Keratinocyte (primary cell): ENCODE measurements around the gene SNX11.

ENCODE experiments used
- CTCF ChIP-seq, 3 experiments: IDR thresholded peaks in 1 of 3; conservative IDR thresholded peaks in 1 of 3; optimal IDR thresholded peaks in 1 of 3; 2 replicates in 2 of 3; 3 replicates in 1 of 3; pipeline versions ENCODE3 to v1.5.1; 2011; ENCODE audit warnings: low read length in 3 of 3, mild to moderate bottlenecking in 3 of 3, moderate library complexity in 2 of 3, control low read depth in 1 of 3, inconsistent platforms in 1 of 3; ENCODE audit not compliant: insufficient read depth in 2 of 3; ENCODE audit errors: extremely low read depth in 1 of 3
- EZH2 ChIP-seq: IDR thresholded peaks from one replicate; pipeline ENCODE4 v1.6.1; 2012; ENCODE audit warnings: inconsistent platforms, mild to moderate bottlenecking, low read length, moderate library complexity

GRCh38 chr17:48143629-48144028, 36.1 kb downstream of the SNX11 start:
- TF ChIP-seq CTCF (optimal IDR thresholded peaks at IDR 0.05 in 1 of 3, IDR thresholded peaks at IDR 0.05 in 1 of 3, conservative IDR thresholded peaks at IDR 0.05 in 1 of 3; ENCODE audit: extremely low read depth in 1 of 3, insufficient read depth in 2 of 3, low read length in 3 of 3) = no peak
- peak; percentile 33 for TF ChIP-seq EZH2
